ENCODE data around the gene TARBP1.
"Not testable (repeated sequence)": the region's sequence is repeated elsewhere in the genome, so short reads cannot be mapped to it uniquely, and the experiment has no call there.

Gene TARBP1

GRCh38 chr1:234434706-234435105 lies 44.3 kb downstream of the TARBP1 start:
- no peak for DNase-seq (ENCODE audit: low read depth)

- DNase-seq (ENCODE audit: low read depth), result no peak
Observed at GRCh38 chr1:234433563-234434285, 45.3 kb downstream of the TARBP1 start.

- DNase-seq (ENCODE audit: low read depth), result no peak
Observed at GRCh38 chr1:234431255-234431654, 47.7 kb downstream of the TARBP1 start.

GRCh38 chr1:234430691-234431090 lies 48.3 kb downstream of the TARBP1 start:
- no peak for DNase-seq (ENCODE audit: low read depth)

- no peak for DNase-seq (ENCODE audit: low read depth)
Observed at GRCh38 chr1:234429434-234429806, 49.6 kb downstream of the TARBP1 start.

GRCh38 chr1:234427950-234428646 lies 50.9 kb downstream of the TARBP1 start:
- no peak for DNase-seq (ENCODE audit: low read depth)

GRCh38 chr1:234413990-234414389 lies 65.0 kb downstream of the TARBP1 start:
- no peak for DNase-seq (ENCODE audit: low read depth)

- DNase-seq (ENCODE audit: low read depth), result no peak
Observed at GRCh38 chr1:234413485-234413884, 65.5 kb downstream of the TARBP1 start.

- no peak for DNase-seq (ENCODE audit: low read depth)
Observed at GRCh38 chr1:234412830-234413229, 66.1 kb downstream of the TARBP1 start.

GRCh38 chr1:234409328-234409727 lies 69.7 kb downstream of the TARBP1 start:
- no peak for DNase-seq (ENCODE audit: low read depth)

GRCh38 chr1:234408757-234409156 lies 70.2 kb downstream of the TARBP1 start:
- no peak for DNase-seq (ENCODE audit: low read depth)

- DNase-seq (ENCODE audit: low read depth), result no peak
Observed at GRCh38 chr1:234406871-234407270, 72.1 kb downstream of the TARBP1 start.

- no peak for DNase-seq (ENCODE audit: low read depth)
Observed at GRCh38 chr1:234405676-234406075, 73.3 kb downstream of the TARBP1 start.

GRCh38 chr1:234402939-234403338 lies 76.0 kb downstream of the TARBP1 start:
- no peak for DNase-seq (ENCODE audit: low read depth)

- DNase-seq (ENCODE audit: low read depth), result no peak
Observed at GRCh38 chr1:234401658-234402057, 77.3 kb downstream of the TARBP1 start.

GRCh38 chr1:234400773-234401172 lies 78.2 kb downstream of the TARBP1 start:
- DNase-seq (ENCODE audit: low read depth), result no peak

- not testable (repeated sequence) for DNase-seq (ENCODE audit: low read depth)
Observed at GRCh38 chr1:234399515-234399914, 79.5 kb downstream of the TARBP1 start.

- no peak for DNase-seq (ENCODE audit: low read depth)
Observed at GRCh38 chr1:234398849-234399381, 80.1 kb downstream of the TARBP1 start.

GRCh38 chr1:234397732-234398131 lies 81.2 kb downstream of the TARBP1 start:
- no peak for DNase-seq (ENCODE audit: low read depth)

- no peak for DNase-seq (ENCODE audit: low read depth)
Observed at GRCh38 chr1:234396871-234397270, 82.1 kb downstream of the TARBP1 start.

- no peak for DNase-seq (ENCODE audit: low read depth)
Observed at GRCh38 chr1:234396092-234396491, 82.9 kb downstream of the TARBP1 start.

GRCh38 chr1:234395297-234395696 lies 83.7 kb downstream of the TARBP1 start:
- DNase-seq (ENCODE audit: low read depth), result no peak

GRCh38 chr1:234393190-234393589 lies 85.8 kb downstream of the TARBP1 start:
- DNase-seq (ENCODE audit: low read depth), result no peak
